Measurements from ENCODE around the gene ST7. TPM values are rescaled to one million over a fixed set of nuclear protein-coding genes. Genes with fewer than 3 reads are reported as not detected.
A peak's percentile ranks its signal among the peaks of the same experiment; 100 is the strongest.

The ST7 gene
- total and polyA plus RNA-seq, 2 of the 8 experiments (the other 6 are each of a cell fraction or from before 2014, with no cell fraction given) = 16.3 to 18.0 TPM

DNA sequence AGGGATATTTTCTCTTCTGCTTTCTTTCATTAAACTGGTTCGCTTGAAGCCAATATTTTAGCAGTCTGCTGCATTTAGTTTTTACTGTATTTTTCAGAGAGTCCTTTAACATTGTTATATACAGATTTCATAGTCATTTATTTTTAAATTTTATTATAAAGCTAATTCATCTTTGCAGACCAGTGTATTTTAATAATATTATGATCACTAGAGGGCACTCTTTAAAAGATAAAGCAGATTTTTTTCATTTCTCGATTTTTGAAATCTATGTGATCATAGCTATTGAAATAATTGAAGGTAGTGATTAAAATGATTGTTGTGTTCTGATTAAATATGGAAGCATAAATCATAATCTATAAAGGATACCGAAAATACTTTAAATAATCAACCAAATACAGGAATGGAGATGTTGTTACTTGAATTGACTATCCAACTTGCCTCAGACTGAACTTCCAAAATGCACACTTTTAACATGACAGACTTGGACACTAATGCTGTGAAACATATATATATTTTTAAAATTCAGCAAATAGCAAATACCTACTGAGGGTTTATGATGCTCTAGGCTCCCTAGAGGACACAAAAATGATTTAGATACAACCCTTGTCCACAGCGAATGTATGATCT lies 35.2 kb downstream of the ST7 start:
- H2BK12ac ChIP-seq (ENCODE audit: low read depth, low read length) = no peak overlapping the region
- no peak overlapping the region for H2BK5ac ChIP-seq (ENCODE audit: low read depth, low read length)
- TF ChIP-seq MAFK (IDR thresholded peaks at IDR 0.05; ENCODE audit: low read depth, low read length) (no peak), RAD21 (IDR thresholded peaks at IDR 0.05 in 1 of 2, conservative IDR thresholded peaks at IDR 0.05 in 1 of 2; ENCODE audit: low read depth in 2 of 2, low read length in 2 of 2) (peak in 1 of 2 experiments; percentile 16; a peak in 1 of 4 replicates), TAF7 (optimal IDR thresholded peaks at IDR 0.05; ENCODE audit: borderline replicate concordance, low read depth, low read length) (no peak)
- H3K9me3 ChIP-seq (ENCODE audit: insufficient read depth in 2 of 2, low read depth in 1 of 2, low read length in 1 of 2) = peaks cover 14 to 19% of the 10 kb centered on the region in 2 experiments
- H3K36me3 ChIP-seq (ENCODE audit: control insufficient read depth in 2 of 4, insufficient read depth in 4 of 4, low read length in 3 of 4) = peaks cover 0 to 6% (median 2%) of the 10 kb centered on the region in 4 experiments; a peak in 3 of 8 replicates
- H4K8ac ChIP-seq (ENCODE audit: extremely low read depth, insufficient read depth, low read length) = no peak overlapping the region
- H3K4me1 ChIP-seq (replicated peaks in 1 of 4; ENCODE audit: control insufficient read depth in 3 of 4, insufficient read depth in 4 of 4, low read length in 3 of 4) = no peaks in the 10 kb centered on the region
- H3K4ac ChIP-seq (replicated peaks; ENCODE audit: insufficient read length, low read depth, low read length) = no peak overlapping the region
- ChIA-PET POLR2A (ENCODE audit: partially characterized antibody) (no interaction called here), CTCF (ENCODE audit: partially characterized antibody) (interaction anchor here (0.6 to 6.8 kb wide), 22 partner anchors 10 to 154 kb away, joined by 3 to 50 read pairs (median 3); no protein-coding TSS in a partner anchor)
- no peak overlapping the region for H2BK20ac ChIP-seq (ENCODE audit: low read length)
- H3K23me2 ChIP-seq (ENCODE audit: low read depth, low read length) = no peaks in the 10 kb centered on the region
- no peak overlapping the region for H3K14ac ChIP-seq (ENCODE audit: insufficient read length)
- H3K27ac ChIP-seq (ENCODE audit: low read depth, low read length) = no peak overlapping the region
- no peaks in the 10 kb centered on the region for H3K79me1 ChIP-seq (ENCODE audit: low read depth, low read length)
- no peak overlapping the region for H2BK120ac ChIP-seq (replicated peaks; ENCODE audit: low read depth, low read length)
- peaks cover 0 to 4% of the 10 kb centered on the region in 2 experiments; a peak in 2 of 4 replicates for H3K79me2 ChIP-seq (ENCODE audit: control insufficient read depth in 1 of 2, insufficient read depth in 2 of 2, low read length in 2 of 2)
- H3K56ac ChIP-seq (replicated peaks; ENCODE audit: insufficient read length, low read depth, low read length) = no peak overlapping the region
- H4K5ac ChIP-seq (ENCODE audit: insufficient read length, low read depth, low read length) = no peak overlapping the region
- WGBS, 2 experiments (ENCODE audit: extremely low coverage in 1 of 2, insufficient coverage in 1 of 2, insufficient read length in 1 of 2, insufficient replicate concordance in 2 of 2, low coverage in 1 of 2, low lambda C conversion rate in 2 of 2, missing lambda C conversion rate in 1 of 2) = 87% methylated on average over 4 of the region's 4 CpGs; no CpG with 5 or more reads in 1 of the 2 experiments
- no peaks in the 10 kb centered on the region for H4K20me1 ChIP-seq (replicated peaks in 1 of 2; ENCODE audit: control insufficient read depth in 1 of 2, insufficient read depth in 2 of 2, low read length in 2 of 2)
- DNase-seq (ENCODE audit: low read depth in 1 of 2, low spot score in 2 of 2) = no peak
- no peak overlapping the region for H2BK15ac ChIP-seq (ENCODE audit: low read length)
- no peak overlapping the region for H3K9ac ChIP-seq (replicated peaks in 1 of 4; ENCODE audit: extremely low read depth in 1 of 4, low read depth in 3 of 4, low read length in 3 of 4)
- H3K18ac ChIP-seq (ENCODE audit: extremely low read depth, low read length) = no peak overlapping the region
- H4K91ac ChIP-seq (replicated peaks; ENCODE audit: insufficient read length, low read length) = no peak overlapping the region
- no peak overlapping the region for H3K4me2 ChIP-seq (ENCODE audit: insufficient read depth in 1 of 2, low read depth in 2 of 2, low read length in 2 of 2)
- no peak overlapping the region for H3K4me3 ChIP-seq (ENCODE audit: extremely low read depth in 1 of 4, insufficient read depth in 2 of 4, low read depth in 3 of 4, low read length in 4 of 4)
- H3K27me3 ChIP-seq (replicated peaks in 1 of 4; ENCODE audit: control insufficient read depth in 3 of 4, extremely low read depth in 1 of 4, insufficient read depth in 3 of 4, low read length in 3 of 4) = no peaks in the 10 kb centered on the region
- no peak overlapping the region for H3K23ac ChIP-seq (ENCODE audit: insufficient read length)
- FAIRE-seq = no peak
- H2AFZ ChIP-seq (ENCODE audit: low read length) = no peak overlapping the region
- H2AK5ac ChIP-seq (ENCODE audit: low read depth, low read length) = no peak overlapping the region

All from H1 (cell line).